ENCODE results near the gene KNCN. TPM values are rescaled to one million over a fixed set of nuclear protein-coding genes. Genes with fewer than 3 reads are reported as not detected.
A peak's percentile ranks its signal among the peaks of the same experiment; 100 is the strongest.

KNCN gene
- total and polyA plus RNA-seq, 10 donors = not detected

GRCh38 chr1:46555826-46556619, 4.6 kb upstream of the KNCN start:
- TF ChIP-seq POLR2A (IDR thresholded peaks at IDR 0.05) (no peak), CTCF (IDR thresholded peaks at IDR 0.05 in 8 of 11, conservative IDR thresholded peaks at IDR 0.05 in 3 of 11) (no peak), POLR2AphosphoS5 (IDR thresholded peaks at IDR 0.05) (peak in 1 of 3 donors; percentile 64)
- Histone ChIP-seq H3K27me3 (replicated peaks in 1 of 7) (peaks cover 0 to 9% (median 0%) of the 10 kb centered on the region in 7 donors), H3K4me1 (peaks cover 0 to 2% (median 0%) of the 10 kb centered on the region in 6 donors), H3K36me3 (peaks cover 0 to 41% (median 25%) of the 10 kb centered on the region in 6 donors), H3K4me3 (no peak overlapping the region), H3K9me3 (no peaks in the 10 kb centered on the region), H3K27ac (no peak overlapping the region)
- WGBS, 5 donors = 75 to 85% (median 78%) methylated on average over 7 of the region's 7 CpGs
- no peak for DNase-seq
- intact Hi-C loops (cut with DNase I; ENCODE audit: low total_unique reads) = no loop called here

GRCh38 chr1:46554597-46555381, 3.3 kb upstream of the KNCN start:
- peak; percentile 55 for DNase-seq
- Histone ChIP-seq H3K36me3 (peaks cover 0 to 28% (median 15%) of the 10 kb centered on the region in 6 donors), H3K9me3 (no peaks in the 10 kb centered on the region), H3K4me1 (peaks cover 0 to 5% (median 0%) of the 10 kb centered on the region in 6 donors), H3K27ac (no peak overlapping the region), H3K4me3 (no peak overlapping the region), H3K27me3 (replicated peaks in 1 of 7) (peaks cover 0 to 21% (median 0%) of the 10 kb centered on the region in 7 donors)
- TF ChIP-seq POLR2A (IDR thresholded peaks at IDR 0.05) (no peak), POLR2AphosphoS5 (IDR thresholded peaks at IDR 0.05) (no peak), CTCF (IDR thresholded peaks at IDR 0.05 in 8 of 11, conservative IDR thresholded peaks at IDR 0.05 in 3 of 11) (no peak)
- 77 to 90% (median 86%) methylated on average over 9 to 12 of the region's 12 CpGs for WGBS, 5 donors
- intact Hi-C loops (cut with DNase I; ENCODE audit: low total_unique reads) = no loop called here

GRCh38 chr1:46554236-46554596, 2.8 kb upstream of the KNCN start:
- Histone ChIP-seq H3K27me3 (replicated peaks in 1 of 7) (peaks cover 0 to 27% (median 0%) of the 10 kb centered on the region in 7 donors), H3K4me1 (peaks cover 0 to 11% (median 0%) of the 10 kb centered on the region in 6 donors), H3K4me3 (no peak overlapping the region), H3K36me3 (peaks cover 0 to 23% (median 13%) of the 10 kb centered on the region in 6 donors), H3K9me3 (no peaks in the 10 kb centered on the region), H3K27ac (no peak overlapping the region)
- DNase-seq = no peak
- no peak for TF ChIP-seq CTCF (IDR thresholded peaks at IDR 0.05 in 8 of 11, conservative IDR thresholded peaks at IDR 0.05 in 3 of 11)
- intact Hi-C loops (cut with DNase I; ENCODE audit: low total_unique reads) = no loop called here
- 77 to 92% (median 91%) methylated on average over 4 to 6 of the region's 6 CpGs for WGBS, 5 donors

- TF ChIP-seq POLR2A (IDR thresholded peaks at IDR 0.05) = no peak
- no peak for TF ChIP-seq CTCF (IDR thresholded peaks at IDR 0.05 in 8 of 11, conservative IDR thresholded peaks at IDR 0.05 in 3 of 11)
- no peak for TF ChIP-seq POLR2AphosphoS5 (IDR thresholded peaks at IDR 0.05)
- Histone ChIP-seq H3K27me3 (replicated peaks in 1 of 7) (peaks cover 0 to 29% (median 0%) of the 10 kb centered on the region in 7 donors), H3K36me3 (peaks cover 0 to 15% (median 7%) of the 10 kb centered on the region in 6 donors), H3K4me3 (no peak overlapping the region), H3K9me3 (no peaks in the 10 kb centered on the region), H3K4me1 (peaks cover 0 to 12% (median 0%) of the 10 kb centered on the region in 6 donors), H3K27ac (no peak overlapping the region)
- DNase-seq = no peak
- WGBS, 5 donors = 82 to 92% (median 88%) methylated on average over 3 of the region's 3 CpGs
- intact Hi-C loops (cut with DNase I; ENCODE audit: low total_unique reads) = no loop called here
Observed at GRCh38 chr1:46553506-46553905, 2.1 kb upstream of the KNCN start.

Data from spleen (tissue), 11 donors.